Choroid plexus epithelial cell (primary cell): ENCODE measurements around the gene GFPT1.

Experiments
- DNase-seq: peaks from one replicate; pipeline ENCODE4 v3.0.0-alpha.2; 2010; ENCODE audit warnings: low read depth
- H3K4me3 ChIP-seq: 2 replicates; pipeline ENCODE4 v1.5.1; 2011; ENCODE audit warnings: low read depth, mild to moderate bottlenecking, control low read depth, low read length, moderate library complexity
- CTCF ChIP-seq: conservative IDR thresholded peaks from 2 replicates; pipeline ENCODE4 v1.5.1; 2011; ENCODE audit warnings: low read depth, mild to moderate bottlenecking, control low read depth, inconsistent platforms, low read length, moderate library complexity

The GFPT1 gene

DNA sequence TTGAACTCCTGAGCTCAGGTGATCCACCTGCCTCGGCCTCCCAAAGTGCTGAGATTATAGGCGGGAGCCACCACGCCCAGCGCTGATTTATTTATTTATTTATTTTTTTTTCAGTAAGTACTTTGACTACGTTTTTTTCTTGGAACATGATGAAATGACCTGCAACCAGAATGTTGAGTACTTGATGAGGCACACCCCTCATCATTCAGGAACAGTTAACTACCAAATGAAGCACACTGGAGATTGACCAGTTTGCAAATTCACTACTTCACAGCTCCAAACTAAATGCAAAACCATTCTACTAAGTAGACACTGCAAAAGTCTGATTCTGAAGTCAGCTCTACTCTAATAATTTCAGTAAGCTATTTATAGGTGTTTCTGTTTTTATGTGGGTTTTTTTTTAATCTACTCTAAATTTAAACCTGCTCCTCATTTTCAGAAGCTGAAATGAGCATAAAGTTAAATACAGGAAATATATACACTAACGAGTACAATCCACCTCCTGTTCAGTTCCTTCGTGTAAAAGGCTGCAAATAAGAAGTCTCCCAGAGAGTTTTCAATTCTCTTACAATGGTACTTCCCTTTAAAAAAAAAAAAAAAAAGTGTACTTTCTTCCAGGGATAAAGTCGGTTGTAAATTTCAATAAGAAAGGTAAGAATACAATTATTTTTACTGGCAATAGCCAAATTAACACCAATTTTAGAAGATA is 1.4 kb downstream of the GFPT1 start:
- TF ChIP-seq CTCF: no peak
- peak; percentile 67 for DNase-seq
- H3K4me3 ChIP-seq: peak overlapping the region; percentile 96

DNA sequence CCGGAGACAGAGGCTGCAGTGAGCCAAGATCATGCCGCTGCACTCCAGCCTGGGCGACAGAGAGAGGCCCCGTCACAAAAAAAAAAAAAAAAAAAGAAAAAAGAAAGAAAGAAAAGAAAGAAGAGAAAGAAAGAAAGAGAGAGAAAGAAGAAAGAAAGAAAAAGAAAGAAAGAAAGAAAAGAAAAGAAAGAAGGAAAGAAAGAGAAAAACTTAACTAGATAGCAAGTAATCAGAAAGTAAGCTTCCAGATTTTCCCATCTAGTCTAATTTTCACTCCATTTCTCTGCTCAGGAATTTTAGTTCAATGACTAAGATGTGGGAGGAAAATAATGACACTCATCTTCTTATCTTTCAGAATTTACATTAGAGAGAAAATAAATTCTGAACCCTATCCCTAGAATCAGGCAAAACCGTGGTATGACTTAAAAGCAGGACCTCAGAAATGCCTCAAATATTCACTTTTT is 2.4 kb downstream of the GFPT1 start:
- peak overlapping the region; percentile 30 for H3K4me3 ChIP-seq
- TF ChIP-seq CTCF: no peak
- peak; percentile 20 for DNase-seq

DNA sequence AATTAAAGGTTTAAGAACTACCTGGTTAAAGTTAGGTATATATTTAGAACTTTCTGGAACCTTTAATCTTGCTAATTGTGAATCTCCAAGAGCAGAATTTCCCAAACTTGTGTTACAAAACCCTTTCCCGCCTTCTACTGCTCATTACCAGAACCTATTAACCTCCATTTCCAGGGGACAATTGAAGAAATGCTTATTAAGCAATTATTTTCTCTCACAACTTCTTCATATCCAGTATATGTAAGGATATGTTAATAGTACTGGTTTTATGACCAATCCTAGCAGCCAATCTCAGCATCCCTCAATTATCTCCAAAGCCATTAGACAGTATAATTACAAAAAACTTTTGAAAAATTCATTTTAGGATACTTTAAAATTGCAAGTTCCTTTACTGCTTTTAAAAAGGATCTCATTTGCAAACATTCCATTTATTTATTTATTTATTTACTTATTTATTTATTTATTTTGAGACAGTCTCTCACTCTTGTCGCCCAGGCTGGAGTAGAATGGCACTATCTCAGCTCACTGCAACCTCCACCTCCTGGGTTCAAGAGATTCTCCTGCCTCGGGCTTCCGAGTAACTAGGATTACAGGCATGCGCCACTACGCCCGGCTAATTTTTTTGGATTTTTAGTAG is 3.7 kb downstream of the GFPT1 start:
- no peak for DNase-seq
- no peak overlapping the region for H3K4me3 ChIP-seq
- TF ChIP-seq CTCF: no peak

GRCh38 chr2:69382547-69382946 is 4.5 kb downstream of the GFPT1 start:
- no peak overlapping the region for H3K4me3 ChIP-seq

GRCh38 chr2:69381337-69381737 is 5.7 kb downstream of the GFPT1 start:
- DNase-seq: peak; percentile 55
- TF ChIP-seq CTCF: no peak

More at GRCh38 chr2:69382547-69382946, 4.5 kb downstream of the GFPT1 start:
- TF ChIP-seq CTCF: no peak
- peak; percentile 2 for DNase-seq

GRCh38 chr2:69380072-69380917 is 6.7 kb downstream of the GFPT1 start:
- TF ChIP-seq CTCF: no peak
- no peak overlapping the region for H3K4me3 ChIP-seq
- DNase-seq: peak; percentile 33

More at GRCh38 chr2:69381337-69381737, 5.7 kb downstream of the GFPT1 start:
- no peak overlapping the region for H3K4me3 ChIP-seq
